Measurements from ENCODE around the gene ITPR3.

- no peak for TF ChIP-seq MAX (IDR thresholded peaks at IDR 0.05)
- no peak for TF ChIP-seq EP300 (IDR thresholded peaks at IDR 0.05; ENCODE audit: borderline replicate concordance)
- TF ChIP-seq REST (IDR thresholded peaks at IDR 0.05; ENCODE audit: low read depth) = no peak
- TF ChIP-seq EGR1 (IDR thresholded peaks at IDR 0.05) = no peak
- TF ChIP-seq FOXM1 (IDR thresholded peaks at IDR 0.05; ENCODE audit: borderline replicate concordance, low read depth) = no peak
- TF ChIP-seq CREB1 (IDR thresholded peaks at IDR 0.05; ENCODE audit: low read depth) = no peak
- TF ChIP-seq TCF12 (IDR thresholded peaks at IDR 0.05; ENCODE audit: low read depth) = no peak
- TF ChIP-seq CEBPB (IDR thresholded peaks at IDR 0.05) = no peak
- no peak for TF ChIP-seq USF1 (IDR thresholded peaks at IDR 0.05)
- TF ChIP-seq NFIC (IDR thresholded peaks at IDR 0.05) = no peak
- no peak for TF ChIP-seq TEAD4 (IDR thresholded peaks at IDR 0.05)
- TF ChIP-seq TAF1 (IDR thresholded peaks at IDR 0.05; ENCODE audit: low read depth) = no peak
These were observed 73.3 kb downstream of the ITPR3 start for GRCh38 chr6:33694401-33694931.

Data from Ishikawa (cell line).